Measurements from ENCODE around the gene IGSF9.

Gene IGSF9

GRCh38 chr1:159881622-159882526 lies 63.5 kb downstream of the IGSF9 start:
- Histone ChIP-seq H3K27ac (no peak overlapping the region), H3K9ac (ENCODE audit: insufficient read length) (no peak overlapping the region), H3K9me3 (ENCODE audit: low read depth, low read length) (no peaks in the 10 kb centered on the region), H3K36me3 (ENCODE audit: insufficient read depth, low read length) (no peaks in the 10 kb centered on the region), H3K4me3 (no peak overlapping the region)
- no peak for DNase-seq (ENCODE audit: low read depth, low spot score)
- TF ChIP-seq FOXP2 (optimal IDR thresholded peaks at IDR 0.05; ENCODE audit: control extremely low read depth, extremely low read length, insufficient read depth), result no peak
- no peak for TF ChIP-seq POLR2AphosphoS5 (IDR thresholded peaks at IDR 0.05; ENCODE audit: borderline replicate concordance, low read depth, low read length)
- no peak for TF ChIP-seq EZH2 (IDR thresholded peaks at IDR 0.05)

GRCh38 chr1:159880430-159880829 lies 65.0 kb downstream of the IGSF9 start:
- DNase-seq (ENCODE audit: low read depth, low spot score), result no peak
- H3K27ac ChIP-seq, result no peak overlapping the region
- H3K36me3 ChIP-seq (ENCODE audit: insufficient read depth, low read length), result no peaks in the 10 kb centered on the region
- no peaks in the 10 kb centered on the region for H3K9me3 ChIP-seq (ENCODE audit: low read depth, low read length)
- H3K9ac ChIP-seq (ENCODE audit: insufficient read length), result no peak overlapping the region
- H3K4me3 ChIP-seq, result no peak overlapping the region
- TF ChIP-seq EZH2 (IDR thresholded peaks at IDR 0.05) (no peak), POLR2AphosphoS5 (IDR thresholded peaks at IDR 0.05; ENCODE audit: borderline replicate concordance, low read depth, low read length) (no peak), FOXP2 (optimal IDR thresholded peaks at IDR 0.05; ENCODE audit: control extremely low read depth, extremely low read length, insufficient read depth) (no peak)

- no peaks in the 10 kb centered on the region for H3K36me3 ChIP-seq (ENCODE audit: insufficient read depth, low read length)
- no peaks in the 10 kb centered on the region for H3K9me3 ChIP-seq (ENCODE audit: low read depth, low read length)
- no peak overlapping the region for H3K9ac ChIP-seq (ENCODE audit: insufficient read length)
- H3K4me3 ChIP-seq, result no peak overlapping the region
- no peak for TF ChIP-seq EZH2 (IDR thresholded peaks at IDR 0.05)
- TF ChIP-seq FOXP2 (optimal IDR thresholded peaks at IDR 0.05; ENCODE audit: control extremely low read depth, extremely low read length, insufficient read depth), result no peak
- no peak for TF ChIP-seq POLR2AphosphoS5 (IDR thresholded peaks at IDR 0.05; ENCODE audit: borderline replicate concordance, low read depth, low read length)
- no peak for DNase-seq (ENCODE audit: low read depth, low spot score)
- no peak overlapping the region for H3K27ac ChIP-seq
Observed at GRCh38 chr1:159879977-159880376, 65.4 kb downstream of the IGSF9 start.

GRCh38 chr1:159879136-159879535 lies 66.3 kb downstream of the IGSF9 start:
- TF ChIP-seq POLR2AphosphoS5 (IDR thresholded peaks at IDR 0.05; ENCODE audit: borderline replicate concordance, low read depth, low read length), result no peak
- no peak for TF ChIP-seq FOXP2 (optimal IDR thresholded peaks at IDR 0.05; ENCODE audit: control extremely low read depth, extremely low read length, insufficient read depth)
- no peak for TF ChIP-seq EZH2 (IDR thresholded peaks at IDR 0.05)
- Histone ChIP-seq H3K36me3 (ENCODE audit: insufficient read depth, low read length) (no peaks in the 10 kb centered on the region), H3K4me3 (no peak overlapping the region), H3K9me3 (ENCODE audit: low read depth, low read length) (no peaks in the 10 kb centered on the region), H3K9ac (ENCODE audit: insufficient read length) (no peak overlapping the region), H3K27ac (no peak overlapping the region)
- no peak for DNase-seq (ENCODE audit: low read depth, low spot score)

- no peak overlapping the region for H3K4me3 ChIP-seq
- no peak overlapping the region for H3K27ac ChIP-seq
- no peaks in the 10 kb centered on the region for H3K36me3 ChIP-seq (ENCODE audit: insufficient read depth, low read length)
- H3K9ac ChIP-seq (ENCODE audit: insufficient read length), result no peak overlapping the region
- H3K9me3 ChIP-seq (ENCODE audit: low read depth, low read length), result no peaks in the 10 kb centered on the region
- TF ChIP-seq EZH2 (IDR thresholded peaks at IDR 0.05), result no peak
- no peak for TF ChIP-seq POLR2AphosphoS5 (IDR thresholded peaks at IDR 0.05; ENCODE audit: borderline replicate concordance, low read depth, low read length)
- TF ChIP-seq FOXP2 (optimal IDR thresholded peaks at IDR 0.05; ENCODE audit: control extremely low read depth, extremely low read length, insufficient read depth), result no peak
- DNase-seq (ENCODE audit: low read depth, low spot score), result no peak
Observed at GRCh38 chr1:159877695-159878444, 67.5 kb downstream of the IGSF9 start.
